Mucosa of rectum (tissue), 2 donors: ENCODE measurements around the gene DPP10.

Experiments used
- H3K27ac ChIP-seq, 2 donors: one replicate each; pipeline ENCODE4 v1.7.0; 2013; ENCODE audit warnings: inconsistent platforms in 2 of 2, low read depth in 2 of 2, low read length in 2 of 2
- H3K27me3 ChIP-seq, 2 donors: one replicate each; pipeline ENCODE4 v1.7.0; 2013; ENCODE audit warnings: low read length in 2 of 2; ENCODE audit not compliant: control insufficient read depth in 2 of 2, insufficient read depth in 2 of 2
- H3K36me3 ChIP-seq, 2 donors: one replicate each; pipeline ENCODE4 v1.7.0; 2013; ENCODE audit warnings: low read length in 2 of 2; ENCODE audit not compliant: control insufficient read depth in 2 of 2, insufficient read depth in 2 of 2
- H3K4me1 ChIP-seq, 2 donors: one replicate each; pipeline ENCODE4 v1.7.0; 2013; ENCODE audit warnings: low read length in 2 of 2, mild to moderate bottlenecking in 1 of 2; ENCODE audit not compliant: control insufficient read depth in 2 of 2, insufficient read depth in 2 of 2
- H3K4me3 ChIP-seq, 2 donors: one replicate each; pipeline ENCODE4 v1.7.0; 2013; ENCODE audit warnings: low read length in 2 of 2
- H3K9ac ChIP-seq, 2 donors: one replicate each; pipeline ENCODE4 v1.7.0; 2013; ENCODE audit warnings: low read length in 2 of 2, low read depth in 1 of 2, mild to moderate bottlenecking in 1 of 2
- H3K9me3 ChIP-seq, 2 donors: one replicate each; pipeline ENCODE4 v1.7.0; 2013; ENCODE audit warnings: low read length in 2 of 2; ENCODE audit not compliant: control insufficient read depth in 2 of 2
- donor health status: healthy.
- donor health status: Normal muscosa, but diverticular disease.

Gene DPP10

DNA sequence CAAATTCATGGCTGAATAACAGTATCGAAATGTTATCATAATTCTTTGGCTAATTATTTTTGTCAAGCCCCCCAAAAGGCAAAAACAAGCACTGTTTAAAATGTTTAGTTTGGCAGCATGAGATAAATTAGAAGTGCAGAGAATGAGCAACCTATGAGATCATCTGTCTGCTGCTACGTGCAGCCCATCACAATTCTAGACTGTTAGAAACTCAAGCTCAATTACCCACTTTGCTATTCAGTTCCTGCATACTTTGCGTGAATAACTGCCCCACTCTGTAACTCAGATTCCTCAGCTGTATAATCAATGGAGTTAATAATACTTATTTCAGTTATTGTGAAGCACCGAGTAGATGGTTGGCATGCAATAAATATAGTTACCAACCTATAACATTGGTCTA lies 1181.9 kb downstream of the DPP10 start:
- Histone ChIP-seq H3K4me1 (no peaks in the 10 kb centered on the region), H3K4me3 (no peak overlapping the region), H3K36me3 (no peaks in the 10 kb centered on the region), H3K9me3 (no peaks in the 10 kb centered on the region), H3K27ac (no peak overlapping the region), H3K27me3 (no peaks in the 10 kb centered on the region), H3K9ac (no peak overlapping the region)

DNA sequence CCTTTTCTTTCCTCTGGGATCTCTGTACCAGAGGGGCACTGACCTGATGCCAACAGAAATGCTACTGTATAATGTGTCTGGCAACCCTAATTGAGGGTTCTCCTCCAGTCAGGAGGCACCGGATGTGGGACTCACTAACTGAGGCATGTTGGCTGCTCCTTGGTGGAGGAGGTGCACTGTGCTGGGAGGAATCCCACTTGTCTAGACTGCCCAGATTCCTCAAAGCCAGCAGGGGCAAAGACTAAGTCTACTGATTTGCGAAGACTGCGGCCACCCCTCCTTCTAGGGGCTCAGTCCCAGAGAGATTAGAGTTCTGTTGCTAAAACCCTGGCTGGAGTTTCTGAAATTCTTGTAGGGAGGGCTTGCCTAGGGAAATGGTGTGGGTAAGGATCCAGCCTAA lies 1192.1 kb downstream of the DPP10 start:
- H3K4me3 ChIP-seq, result no peak overlapping the region
- H3K9ac ChIP-seq, result no peak overlapping the region
- peaks cover 0 to 2% of the 10 kb centered on the region in 2 donors for H3K9me3 ChIP-seq
- H3K36me3 ChIP-seq, result no peaks in the 10 kb centered on the region
- H3K27me3 ChIP-seq, result no peaks in the 10 kb centered on the region
- no peak overlapping the region for H3K27ac ChIP-seq
- no peaks in the 10 kb centered on the region for H3K4me1 ChIP-seq

DNA sequence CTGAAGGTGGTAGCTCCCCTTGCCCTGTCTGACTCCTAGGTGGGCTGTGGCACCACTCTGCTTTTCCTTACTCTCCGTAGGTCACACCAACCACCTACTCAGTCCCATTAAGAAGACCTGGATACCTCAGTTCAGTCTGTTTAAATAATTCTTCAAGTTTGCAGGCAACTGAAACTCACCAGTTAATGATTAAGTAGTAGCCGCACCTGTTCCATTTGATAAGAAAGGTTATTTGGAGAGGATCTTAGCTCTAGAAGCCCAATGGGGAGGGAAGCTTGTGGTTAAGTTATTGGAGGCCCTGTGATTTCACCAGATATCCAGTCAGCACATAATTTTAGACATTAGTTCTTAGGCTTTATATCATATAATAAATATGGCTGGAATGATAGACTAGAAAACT lies 1193.0 kb downstream of the DPP10 start:
- Histone ChIP-seq H3K36me3 (no peaks in the 10 kb centered on the region), H3K9me3 (peaks cover 0 to 2% of the 10 kb centered on the region in 2 donors), H3K27me3 (no peaks in the 10 kb centered on the region), H3K27ac (no peak overlapping the region), H3K4me1 (no peaks in the 10 kb centered on the region), H3K4me3 (no peak overlapping the region), H3K9ac (no peak overlapping the region)

DNA sequence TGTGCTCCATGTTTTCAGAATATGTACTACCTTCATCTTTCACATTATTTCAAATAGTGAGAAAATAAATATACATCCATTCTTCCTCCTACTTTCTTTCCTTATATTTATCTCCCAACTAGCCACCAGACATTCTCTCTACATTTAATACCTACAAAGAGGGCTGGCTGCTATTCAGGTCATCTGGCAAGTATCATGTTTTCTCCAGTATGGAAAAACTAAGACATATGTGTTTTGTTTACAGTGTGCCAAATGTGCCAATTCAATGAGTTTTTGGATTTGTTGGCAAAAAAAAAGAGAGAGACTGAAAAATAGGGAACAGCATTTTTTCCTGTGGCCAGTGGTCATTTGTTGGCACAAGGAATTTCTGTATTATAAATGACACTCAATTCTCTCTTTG lies 1207.3 kb downstream of the DPP10 start:
- no peaks in the 10 kb centered on the region for H3K4me1 ChIP-seq
- no peaks in the 10 kb centered on the region for H3K27me3 ChIP-seq
- no peak overlapping the region for H3K9ac ChIP-seq

DNA sequence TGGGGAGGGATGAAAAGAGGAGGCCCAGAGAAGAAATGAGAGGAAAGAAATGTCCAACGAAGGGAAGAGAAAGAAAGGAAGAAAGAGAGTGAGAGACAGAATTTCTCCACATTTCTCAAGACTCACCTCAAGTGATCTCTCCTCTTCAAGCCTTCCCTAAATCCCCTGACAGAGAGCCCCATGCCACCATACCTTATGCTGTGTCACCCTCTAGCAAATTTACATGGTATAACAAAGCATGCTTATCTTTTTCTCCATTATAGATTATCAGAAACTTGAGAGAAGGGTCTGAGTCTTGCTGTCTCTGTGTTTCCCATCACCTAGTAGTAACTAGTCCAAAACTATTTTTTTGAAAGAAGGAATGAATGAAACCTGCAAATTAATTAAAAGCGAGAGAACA lies 1208.4 kb downstream of the DPP10 start:
- Histone ChIP-seq H3K4me1 (no peaks in the 10 kb centered on the region), H3K27me3 (no peaks in the 10 kb centered on the region)

More for the DNA sequence above, 1207.3 kb downstream of the DPP10 start:
- Histone ChIP-seq H3K9me3 (no peaks in the 10 kb centered on the region), H3K4me3 (no peak overlapping the region), H3K36me3 (no peaks in the 10 kb centered on the region), H3K27ac (no peak overlapping the region)

DNA sequence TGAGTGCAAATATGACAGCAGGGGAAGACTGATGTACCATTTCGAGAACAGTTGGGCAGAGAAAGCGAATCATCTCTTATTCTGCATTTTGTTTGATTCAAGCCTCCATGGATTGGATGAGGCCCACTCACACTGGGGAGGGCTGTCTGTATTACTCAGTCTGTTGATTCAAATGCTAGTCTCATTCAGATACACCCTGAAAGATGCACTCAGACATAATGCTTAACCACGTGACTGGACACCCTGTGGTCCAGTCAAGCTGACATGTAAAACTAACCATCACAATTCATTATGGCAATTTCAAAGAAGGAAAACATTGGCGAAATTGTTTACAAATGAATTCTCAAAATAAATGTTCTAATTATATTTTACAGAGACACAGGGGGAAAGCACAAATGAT lies 1210.2 kb downstream of the DPP10 start:
- Histone ChIP-seq H3K36me3 (no peaks in the 10 kb centered on the region), H3K4me1 (no peaks in the 10 kb centered on the region), H3K27me3 (no peaks in the 10 kb centered on the region), H3K9ac (no peak overlapping the region), H3K4me3 (no peak overlapping the region), H3K9me3 (no peaks in the 10 kb centered on the region), H3K27ac (no peak overlapping the region)

More for the DNA sequence above, 1208.4 kb downstream of the DPP10 start:
- Histone ChIP-seq H3K9me3 (no peaks in the 10 kb centered on the region), H3K4me3 (no peak overlapping the region), H3K9ac (no peak overlapping the region), H3K27ac (no peak overlapping the region), H3K36me3 (no peaks in the 10 kb centered on the region)

DNA sequence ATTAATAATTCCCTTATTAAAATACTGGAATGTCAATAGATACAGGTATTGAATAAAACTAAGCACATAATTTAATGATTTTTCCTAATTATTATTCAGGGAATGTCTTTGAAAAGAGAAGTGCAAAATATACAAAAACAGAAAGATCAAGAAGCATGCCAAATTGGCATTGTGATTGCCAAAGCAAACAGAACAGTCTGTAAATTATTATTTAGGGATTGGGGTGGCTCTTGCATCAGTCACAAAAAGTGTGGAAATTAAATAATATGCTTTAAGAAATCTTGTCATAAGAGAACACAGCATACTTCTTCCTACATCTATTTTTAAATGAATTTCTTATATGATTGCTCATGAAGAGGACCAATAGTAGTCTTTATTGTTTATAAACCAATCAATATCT lies 1211.9 kb downstream of the DPP10 start:
- H3K4me1 ChIP-seq, result no peaks in the 10 kb centered on the region
- no peaks in the 10 kb centered on the region for H3K36me3 ChIP-seq
- H3K4me3 ChIP-seq, result no peak overlapping the region
- H3K27me3 ChIP-seq, result no peaks in the 10 kb centered on the region
- H3K27ac ChIP-seq, result no peak overlapping the region
- H3K9ac ChIP-seq, result no peak overlapping the region
- H3K9me3 ChIP-seq, result no peaks in the 10 kb centered on the region

DNA sequence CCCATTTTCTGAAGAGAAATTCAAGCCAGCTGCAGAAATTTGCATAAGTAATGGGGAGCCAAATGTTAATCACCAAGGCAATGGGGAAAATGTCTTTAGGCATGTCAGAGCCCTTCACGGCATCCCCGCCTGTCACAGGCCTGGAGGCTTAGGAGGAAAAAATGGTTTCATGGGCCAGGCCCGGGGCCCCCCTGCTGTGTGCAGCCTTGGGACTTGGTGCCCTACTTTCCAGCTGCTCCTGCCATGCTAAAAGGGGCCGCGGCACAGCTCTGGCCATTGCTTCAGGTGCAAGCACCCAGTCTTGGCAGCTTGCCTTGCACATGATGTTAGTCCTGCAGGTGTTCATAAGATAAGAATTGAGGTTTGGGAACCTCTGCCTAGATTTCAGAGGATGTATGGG lies 1235.7 kb downstream of the DPP10 start:
- Histone ChIP-seq H3K27me3 (no peaks in the 10 kb centered on the region), H3K36me3 (no peaks in the 10 kb centered on the region), H3K4me1 (no peaks in the 10 kb centered on the region), H3K4me3 (no peak overlapping the region), H3K27ac (no peak overlapping the region), H3K9ac (no peak overlapping the region), H3K9me3 (no peaks in the 10 kb centered on the region)

DNA sequence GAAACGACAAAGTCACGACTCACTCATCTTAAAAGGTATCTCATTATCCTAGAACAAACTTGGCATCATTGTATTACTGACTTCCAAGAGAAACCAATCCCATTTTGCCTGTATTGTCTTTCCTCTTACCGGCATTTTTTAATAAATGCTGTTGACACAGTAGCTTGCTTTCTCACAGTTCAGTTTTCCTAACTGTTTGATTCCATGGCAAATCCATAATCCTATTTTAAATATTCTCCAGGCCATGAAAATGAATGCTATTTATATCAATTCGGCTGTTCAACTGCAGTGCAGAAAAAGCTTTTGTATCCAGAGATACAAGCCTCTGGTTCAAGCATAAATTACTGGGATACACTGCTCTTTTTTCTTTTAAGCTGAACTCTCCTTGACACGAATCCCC lies 1241.9 kb downstream of the DPP10 start:
- no peak overlapping the region for H3K27ac ChIP-seq
- H3K27me3 ChIP-seq, result no peaks in the 10 kb centered on the region
- no peaks in the 10 kb centered on the region for H3K36me3 ChIP-seq
- no peaks in the 10 kb centered on the region for H3K4me1 ChIP-seq
- H3K4me3 ChIP-seq, result no peak overlapping the region
- H3K9ac ChIP-seq, result no peak overlapping the region
- H3K9me3 ChIP-seq, result no peaks in the 10 kb centered on the region

DNA sequence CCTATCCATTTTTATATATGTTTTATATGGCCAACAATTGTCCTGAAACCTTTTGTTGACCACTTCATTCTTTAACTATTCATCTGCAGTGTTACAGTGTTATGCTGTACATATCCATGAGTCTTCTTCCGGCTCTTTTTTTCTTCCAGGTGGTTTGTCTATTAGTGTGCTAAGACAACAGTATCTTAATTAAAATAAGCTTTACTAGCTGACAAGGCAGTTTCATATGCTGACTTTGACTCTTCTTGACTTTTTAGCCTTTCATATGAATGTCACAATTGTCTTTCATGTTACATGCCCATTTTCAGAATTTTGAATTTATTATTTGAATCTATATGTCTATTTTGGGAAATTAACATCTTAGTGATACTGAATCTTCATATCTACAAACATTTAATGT lies 1249.0 kb downstream of the DPP10 start:
- Histone ChIP-seq H3K9ac (no peak overlapping the region), H3K27ac (no peak overlapping the region), H3K27me3 (no peaks in the 10 kb centered on the region), H3K36me3 (no peaks in the 10 kb centered on the region), H3K9me3 (no peaks in the 10 kb centered on the region), H3K4me1 (no peaks in the 10 kb centered on the region), H3K4me3 (no peak overlapping the region)

DNA sequence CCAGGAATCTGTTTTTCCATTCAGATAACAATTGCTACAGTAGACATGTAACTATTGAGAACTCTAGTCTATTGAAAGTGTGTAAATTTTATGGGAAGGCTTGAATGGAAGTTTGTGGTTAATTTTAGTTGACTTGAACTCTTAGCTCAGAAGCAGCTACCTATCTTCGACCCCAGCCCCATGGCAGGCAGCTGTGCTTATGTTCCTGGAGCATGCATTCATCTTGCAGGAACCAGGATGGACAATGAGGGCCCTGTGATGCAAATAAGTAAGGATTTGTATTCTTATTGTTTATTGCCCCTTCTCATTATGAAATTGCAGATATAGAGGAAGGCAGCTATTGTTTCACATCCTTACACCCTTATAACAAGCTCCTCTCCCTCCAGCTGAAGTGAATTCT lies 1252.2 kb downstream of the DPP10 start:
- Histone ChIP-seq H3K27ac (no peak overlapping the region), H3K9me3 (no peaks in the 10 kb centered on the region), H3K36me3 (no peaks in the 10 kb centered on the region), H3K4me3 (no peak overlapping the region), H3K9ac (no peak overlapping the region), H3K4me1 (no peaks in the 10 kb centered on the region), H3K27me3 (no peaks in the 10 kb centered on the region)
